CD1c-positive myeloid dendritic cell (primary cell): ENCODE results near the gene GFRA3.
"Not testable (repeated sequence)": the region's sequence is repeated elsewhere in the genome, so short reads cannot be mapped to it uniquely, and the experiment has no call there.

ENCODE experiments used
- DNase-seq: peaks from one replicate; pipeline ENCODE4 v3.0.0-alpha.2; 2016; ENCODE audit errors: extremely low spot score

Gene GFRA3

GRCh38 chr5:138274189-138274853 lies at the start of gene GFRA3:
Gene GFRA3, minus strand, starts transcription at chr5:138274621. Its CDS starts 197 bp downstream, at chr5:138274424.
- no peak for DNase-seq

GRCh38 chr5:138318211-138318610 lies 43.8 kb upstream of the GFRA3 start:
- DNase-seq, result not testable (repeated sequence)

GRCh38 chr5:138316355-138316754 lies 41.9 kb upstream of the GFRA3 start:
- DNase-seq, result no peak

GRCh38 chr5:138315751-138316278 lies 41.4 kb upstream of the GFRA3 start:
- no peak for DNase-seq

GRCh38 chr5:138305797-138306196 lies 31.4 kb upstream of the GFRA3 start:
- no peak for DNase-seq

- DNase-seq, result no peak
These were observed 29.0 kb upstream of the GFRA3 start for GRCh38 chr5:138303372-138303771.

- DNase-seq, result no peak
These were observed 14.9 kb upstream of the GFRA3 start for GRCh38 chr5:138289296-138289695.

GRCh38 chr5:138287246-138287645 lies 12.8 kb upstream of the GFRA3 start:
- peak; percentile 41 for DNase-seq

- no peak for DNase-seq
These were observed 8.7 kb upstream of the GFRA3 start for GRCh38 chr5:138282920-138283742.

GRCh38 chr5:138280915-138281314 lies 6.5 kb upstream of the GFRA3 start:
- DNase-seq, result no peak

GRCh38 chr5:138276402-138277054 lies 2.1 kb upstream of the GFRA3 start:
- no peak for DNase-seq

GRCh38 chr5:138275895-138276294 lies 1.5 kb upstream of the GFRA3 start:
- DNase-seq, result no peak

GRCh38 chr5:138275379-138275782 lies 960 bp upstream of the GFRA3 start:
- no peak for DNase-seq

GRCh38 chr5:138273834-138274188 lies 610 bp downstream of the GFRA3 start:
- no peak for DNase-seq

- no peak for DNase-seq
These were observed 1.7 kb downstream of the GFRA3 start for GRCh38 chr5:138272681-138273080.

GRCh38 chr5:138271281-138271680 lies 3.1 kb downstream of the GFRA3 start:
- no peak for DNase-seq

- DNase-seq, result no peak
These were observed 10.2 kb downstream of the GFRA3 start for GRCh38 chr5:138264183-138264582.

GRCh38 chr5:138263581-138263980 lies 10.8 kb downstream of the GFRA3 start:
- DNase-seq, result no peak

- DNase-seq, result no peak
These were observed 15.6 kb downstream of the GFRA3 start for GRCh38 chr5:138258704-138259292.

- no peak for DNase-seq
These were observed 16.8 kb downstream of the GFRA3 start for GRCh38 chr5:138257583-138257982.

GRCh38 chr5:138252944-138253343 lies 21.5 kb downstream of the GFRA3 start:
- no peak for DNase-seq

- not testable (repeated sequence) for DNase-seq
These were observed 26.6 kb downstream of the GFRA3 start for GRCh38 chr5:138247800-138248199.
